ENCODE data around the gene TMC5.

Gene TMC5

GRCh38 chr16:19460397-19460796 lies 42.7 kb downstream of the TMC5 start:
- DNase-seq (ENCODE audit: low spot score) = no peak

GRCh38 chr16:19463468-19464315 lies 46.0 kb downstream of the TMC5 start:
- no peak for DNase-seq (ENCODE audit: low spot score)

GRCh38 chr16:19468300-19468699 lies 50.6 kb downstream of the TMC5 start:
- DNase-seq (ENCODE audit: low spot score) = no peak

- no peak for DNase-seq (ENCODE audit: low spot score)
These were observed 54.8 kb downstream of the TMC5 start for GRCh38 chr16:19472482-19472881.

GRCh38 chr16:19474617-19475016 lies 56.9 kb downstream of the TMC5 start:
- no peak for DNase-seq (ENCODE audit: low spot score)

GRCh38 chr16:19478505-19478904 lies 60.8 kb downstream of the TMC5 start:
- no peak for DNase-seq (ENCODE audit: low spot score)

- DNase-seq (ENCODE audit: low spot score) = no peak
These were observed 61.6 kb downstream of the TMC5 start for GRCh38 chr16:19479302-19479721.

- no peak for DNase-seq (ENCODE audit: low spot score)
These were observed 63.6 kb downstream of the TMC5 start for GRCh38 chr16:19481296-19481695.

- DNase-seq (ENCODE audit: low spot score) = no peak
These were observed 64.1 kb downstream of the TMC5 start for GRCh38 chr16:19481769-19482168.

- no peak for DNase-seq (ENCODE audit: low spot score)
These were observed 64.6 kb downstream of the TMC5 start for GRCh38 chr16:19482291-19482690.

- DNase-seq (ENCODE audit: low spot score) = no peak
These were observed 66.4 kb downstream of the TMC5 start for GRCh38 chr16:19484096-19484495.

GRCh38 chr16:19485611-19486010 lies 67.9 kb downstream of the TMC5 start:
- DNase-seq (ENCODE audit: low spot score) = no peak

GRCh38 chr16:19486051-19486450 lies 68.4 kb downstream of the TMC5 start:
- DNase-seq (ENCODE audit: low spot score) = no peak

GRCh38 chr16:19486750-19487325 lies 69.2 kb downstream of the TMC5 start:
- DNase-seq (ENCODE audit: low spot score) = no peak

GRCh38 chr16:19488213-19488640 lies 70.5 kb downstream of the TMC5 start:
- DNase-seq (ENCODE audit: low spot score) = no peak

- DNase-seq (ENCODE audit: low spot score) = no peak
These were observed 72.9 kb downstream of the TMC5 start for GRCh38 chr16:19490619-19491018.

GRCh38 chr16:19497176-19497575 lies 79.5 kb downstream of the TMC5 start:
- no peak for DNase-seq (ENCODE audit: low spot score)

- DNase-seq (ENCODE audit: low spot score) = no peak
These were observed 81.3 kb downstream of the TMC5 start for GRCh38 chr16:19499006-19499405.

GRCh38 chr16:19499481-19499880 lies 81.8 kb downstream of the TMC5 start:
- DNase-seq (ENCODE audit: low spot score) = no peak

- DNase-seq (ENCODE audit: low spot score) = peak; percentile 79
These were observed 84.9 kb downstream of the TMC5 start for GRCh38 chr16:19502395-19503131.

- DNase-seq (ENCODE audit: low spot score) = no peak
These were observed 85.9 kb downstream of the TMC5 start for GRCh38 chr16:19503461-19504075.

GRCh38 chr16:19505600-19506303 lies 88.1 kb downstream of the TMC5 start:
- DNase-seq (ENCODE audit: low spot score) = no peak
